Measurements from ENCODE around the gene CANX.
"Not testable (repeated sequence)": the region's sequence is repeated elsewhere in the genome, so short reads cannot be mapped to it uniquely, and the experiment has no call there.

The CANX gene, protein sequence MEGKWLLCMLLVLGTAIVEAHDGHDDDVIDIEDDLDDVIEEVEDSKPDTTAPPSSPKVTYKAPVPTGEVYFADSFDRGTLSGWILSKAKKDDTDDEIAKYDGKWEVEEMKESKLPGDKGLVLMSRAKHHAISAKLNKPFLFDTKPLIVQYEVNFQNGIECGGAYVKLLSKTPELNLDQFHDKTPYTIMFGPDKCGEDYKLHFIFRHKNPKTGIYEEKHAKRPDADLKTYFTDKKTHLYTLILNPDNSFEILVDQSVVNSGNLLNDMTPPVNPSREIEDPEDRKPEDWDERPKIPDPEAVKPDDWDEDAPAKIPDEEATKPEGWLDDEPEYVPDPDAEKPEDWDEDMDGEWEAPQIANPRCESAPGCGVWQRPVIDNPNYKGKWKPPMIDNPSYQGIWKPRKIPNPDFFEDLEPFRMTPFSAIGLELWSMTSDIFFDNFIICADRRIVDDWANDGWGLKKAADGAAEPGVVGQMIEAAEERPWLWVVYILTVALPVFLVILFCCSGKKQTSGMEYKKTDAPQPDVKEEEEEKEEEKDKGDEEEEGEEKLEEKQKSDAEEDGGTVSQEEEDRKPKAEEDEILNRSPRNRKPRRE

DNA sequence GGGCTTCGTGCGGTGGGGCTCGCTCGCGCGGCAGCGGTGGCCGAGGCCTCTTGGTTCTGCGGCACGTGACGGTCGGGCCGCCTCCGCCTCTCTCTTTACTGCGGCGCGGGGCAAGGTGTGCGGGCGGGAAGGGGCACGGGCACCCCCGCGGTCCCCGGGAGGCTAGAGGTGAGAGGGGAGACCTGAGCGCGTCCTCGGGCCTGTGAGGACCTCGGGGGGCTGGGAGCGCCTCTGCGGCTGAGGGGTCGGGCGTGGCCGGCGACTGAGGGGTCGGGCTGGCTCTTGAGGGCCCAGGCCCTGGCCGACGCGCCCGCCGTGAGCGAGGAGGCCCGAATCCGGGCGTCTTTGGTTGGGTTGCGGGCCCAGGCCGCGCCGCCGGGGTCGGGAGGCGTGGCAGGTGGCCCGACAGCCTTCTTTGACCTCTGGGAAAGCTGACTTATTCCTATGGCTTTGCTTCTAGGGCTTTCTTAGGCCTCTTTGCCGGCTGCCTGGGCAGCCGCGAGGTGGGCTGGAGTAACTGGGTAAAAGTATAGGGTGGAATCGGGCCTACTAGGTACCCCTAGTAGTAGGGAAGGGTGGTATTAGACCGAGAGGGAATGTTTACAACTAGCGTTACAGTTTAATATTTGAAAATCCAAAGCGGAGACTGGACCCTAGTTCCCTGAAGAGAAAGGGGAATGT lies at the start of gene CANX:
CANX (plus strand) TSS at position 33 of the 681 bp plus-strand sequence. CDS start 6,715 bp downstream, outside the sequence.
- in situ Hi-C loops (cut with MboI; ENCODE audit: low sequenced_read_pairs), result no loop called here

DNA sequence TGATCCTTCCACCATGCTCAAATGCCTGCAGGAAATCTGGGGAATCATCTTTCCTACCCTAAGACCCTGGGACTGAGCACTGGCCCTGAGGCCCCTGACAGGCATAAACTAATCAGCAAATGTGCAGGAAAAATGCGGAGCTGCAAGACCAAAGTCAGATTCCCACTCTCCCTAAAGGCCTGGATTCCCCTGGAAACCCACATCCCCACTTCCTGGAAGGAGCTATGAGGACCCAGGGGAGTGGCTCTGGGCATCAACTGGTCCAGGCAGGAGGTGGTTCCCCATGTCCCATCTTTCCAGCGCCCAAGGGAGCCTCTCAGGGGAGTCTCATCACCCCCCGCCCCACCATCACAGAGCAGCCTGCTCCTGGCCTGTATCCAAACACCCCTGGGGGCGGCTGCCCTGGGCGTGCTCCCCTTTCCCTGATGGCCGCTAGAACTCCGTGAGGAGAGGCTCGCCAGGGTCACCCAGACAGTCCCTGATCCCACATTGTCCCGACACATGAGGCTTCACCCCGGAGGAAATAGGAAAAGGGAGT lies 49.5 kb upstream of the CANX start:
- in situ Hi-C loops (cut with MboI; ENCODE audit: low sequenced_read_pairs), result not testable (repeated sequence)

- in situ Hi-C loops (cut with MboI; ENCODE audit: low sequenced_read_pairs), result not testable (repeated sequence)
These were observed 48.5 kb upstream of the CANX start for GRCh38 chr5:179650245-179650644.

- in situ Hi-C loops (cut with MboI; ENCODE audit: low sequenced_read_pairs), result not testable (repeated sequence)
These were observed 45.6 kb upstream of the CANX start for GRCh38 chr5:179653135-179653534.

DNA sequence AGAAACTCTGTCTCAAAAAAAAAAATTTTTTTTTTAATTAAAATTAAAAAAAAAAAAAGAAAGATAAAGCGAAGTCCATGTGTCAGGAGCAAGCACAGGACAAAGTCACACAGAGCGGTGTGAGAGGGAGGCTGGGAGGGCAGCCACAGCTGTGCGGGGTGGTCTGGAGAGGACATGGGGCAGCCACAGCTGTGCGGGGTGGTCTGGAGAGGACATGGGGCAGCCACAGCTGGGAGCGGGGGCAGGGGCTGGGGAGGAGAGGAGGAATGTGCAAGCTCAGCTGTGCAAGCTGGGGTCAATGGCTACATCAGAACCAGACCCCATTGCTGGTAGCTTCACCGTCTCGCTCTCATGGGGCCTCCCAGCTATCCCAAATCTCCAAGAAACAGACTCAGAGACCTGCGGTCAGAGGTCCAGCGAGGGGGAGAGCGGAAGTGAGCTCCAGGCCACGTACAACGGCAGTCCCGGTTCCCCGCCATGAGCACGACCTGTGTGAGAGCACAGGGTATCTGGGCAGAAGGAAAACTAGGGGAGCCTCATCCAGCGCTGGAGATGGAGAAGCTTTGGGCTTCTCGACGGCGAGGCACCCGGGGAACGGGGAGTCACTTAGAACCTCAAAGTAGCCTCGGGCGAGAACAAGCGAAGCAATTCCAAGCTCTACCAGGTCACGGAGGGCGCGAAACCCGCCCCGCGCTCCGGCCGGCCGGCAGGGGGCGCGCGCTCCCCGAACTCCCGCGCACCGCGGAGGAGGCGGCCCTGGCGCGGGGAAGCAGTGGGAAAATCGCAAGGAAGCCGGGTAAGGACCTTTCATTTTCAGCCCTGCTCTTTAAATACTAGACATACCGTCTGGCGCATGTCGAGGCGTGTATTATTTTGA lies 41.2 kb upstream of the CANX start:
- in situ Hi-C loops (cut with MboI; ENCODE audit: low sequenced_read_pairs), result not testable (repeated sequence)

- in situ Hi-C loops (cut with MboI; ENCODE audit: low sequenced_read_pairs), result not testable (repeated sequence)
These were observed 40.4 kb upstream of the CANX start for GRCh38 chr5:179658179-179658856.

DNA sequence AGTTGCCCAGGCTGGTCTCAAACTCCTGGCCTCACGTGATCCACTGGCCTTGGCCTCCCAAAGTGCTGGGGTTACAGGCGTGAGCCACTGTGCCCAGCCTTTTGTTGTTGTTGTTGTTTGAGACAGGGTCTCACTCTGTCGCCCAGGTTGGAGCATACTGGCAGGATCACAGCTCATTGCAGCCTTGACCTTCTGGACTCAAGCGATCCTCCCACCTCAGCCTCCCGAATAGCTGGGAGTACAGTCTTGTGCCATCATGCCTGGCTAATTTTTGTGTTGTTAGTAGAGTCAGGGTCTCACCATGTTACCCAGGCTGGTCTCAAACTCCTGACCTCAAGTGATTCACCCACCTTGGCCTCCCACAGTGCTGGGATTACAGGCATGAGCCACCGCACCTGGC lies 37.1 kb upstream of the CANX start:
- in situ Hi-C loops (cut with MboI; ENCODE audit: low sequenced_read_pairs), result not testable (repeated sequence)

DNA sequence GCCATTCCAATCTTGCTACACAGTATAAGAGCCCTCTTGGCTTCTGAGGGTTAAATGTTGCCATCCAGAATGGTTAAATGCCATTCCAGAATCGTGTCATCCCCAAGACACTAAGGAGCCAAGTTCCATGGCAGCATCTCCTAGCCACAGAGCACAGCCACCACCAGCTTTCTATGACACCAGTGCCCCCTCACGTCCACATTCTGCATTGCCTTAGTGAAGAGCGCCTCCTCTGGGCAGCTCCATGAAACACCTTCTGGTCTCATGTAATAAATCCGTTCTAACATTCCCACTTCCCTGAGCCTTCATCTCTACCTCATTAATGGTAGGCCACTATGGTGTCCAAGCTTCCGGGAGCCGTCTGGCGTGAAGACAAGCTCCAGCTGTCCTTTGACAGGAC lies 30.4 kb upstream of the CANX start:
- in situ Hi-C loops (cut with MboI; ENCODE audit: low sequenced_read_pairs), result no loop called here

DNA sequence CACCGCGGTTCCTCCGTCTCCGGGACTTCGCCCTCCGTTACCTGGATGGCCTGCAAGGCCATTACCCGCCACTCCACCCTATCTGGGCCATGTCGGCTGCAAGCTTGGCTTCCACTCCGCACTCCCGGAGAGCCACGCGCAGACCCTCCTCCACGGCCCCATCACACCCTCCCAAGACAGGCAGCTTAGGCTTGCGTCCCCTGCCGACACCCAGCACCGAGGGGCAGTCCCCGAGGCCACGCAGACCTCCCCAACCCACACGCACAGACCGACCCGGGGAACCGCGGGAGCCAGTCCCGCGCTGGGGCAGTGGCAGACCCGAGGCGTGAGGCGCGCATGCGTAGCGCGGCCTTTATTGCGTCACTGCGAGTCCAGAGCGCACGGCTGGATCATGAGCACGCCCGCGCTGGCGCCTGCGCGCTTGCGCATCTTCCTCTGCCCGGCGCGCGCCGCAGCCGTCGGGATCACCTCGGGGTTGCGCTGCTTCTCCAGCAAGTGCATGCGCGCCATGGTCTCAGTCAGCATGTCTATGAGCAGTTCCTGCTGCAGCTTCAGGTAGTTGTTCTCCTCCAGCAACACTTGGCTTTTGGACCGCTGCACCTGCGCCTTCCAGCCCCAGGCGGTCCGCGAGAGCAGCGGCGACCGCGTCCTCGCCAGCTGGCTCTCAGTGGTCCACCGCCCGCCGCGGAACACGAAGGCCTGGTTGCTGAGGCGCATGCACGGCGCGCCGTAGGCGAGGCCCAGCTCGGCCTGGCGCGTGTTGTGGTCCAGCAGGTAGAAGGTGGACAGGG lies 20.3 kb upstream of the CANX start:
- in situ Hi-C loops (cut with MboI; ENCODE audit: low sequenced_read_pairs), result no loop called here

GRCh38 chr5:179679014-179679674 lies 19.6 kb upstream of the CANX start:
- in situ Hi-C loops (cut with MboI; ENCODE audit: low sequenced_read_pairs), result no loop called here

DNA sequence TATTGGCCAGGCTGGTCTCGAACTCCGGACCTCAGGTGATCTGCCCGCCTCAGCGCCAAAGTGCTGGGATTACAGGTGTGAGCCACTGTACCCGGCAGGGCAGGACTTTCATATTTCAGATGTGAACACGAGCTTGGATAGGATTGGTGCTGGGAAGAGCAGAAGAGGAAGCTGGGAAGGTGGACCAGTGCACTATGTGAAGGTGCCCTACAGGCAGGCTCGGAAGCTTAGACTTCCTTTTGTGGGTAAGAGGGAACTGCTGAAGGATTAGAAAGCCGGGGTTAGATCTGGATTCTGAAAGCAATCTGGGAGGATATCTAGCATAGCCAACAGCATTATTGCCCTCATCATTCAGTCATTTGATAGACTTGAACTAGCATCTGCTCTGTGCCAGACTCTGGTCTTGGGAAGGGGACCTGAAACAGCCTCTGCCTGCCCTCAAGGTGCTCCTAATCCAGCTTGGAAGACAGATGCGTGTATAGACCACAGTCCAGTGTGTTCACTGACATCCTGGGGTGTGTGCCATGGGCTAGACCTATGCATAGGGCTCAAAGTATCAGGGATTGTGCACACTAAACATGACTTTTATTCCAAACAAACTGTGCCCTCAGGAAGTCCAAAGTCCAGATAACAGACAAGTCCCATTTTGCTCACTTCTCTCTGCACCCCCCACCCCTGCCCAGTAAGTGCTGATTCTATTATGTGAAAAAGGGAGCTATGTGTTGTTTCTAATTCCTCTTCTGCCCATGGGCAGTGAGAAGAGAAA lies 18.6 kb upstream of the CANX start:
- in situ Hi-C loops (cut with MboI; ENCODE audit: low sequenced_read_pairs), result no loop called here

- in situ Hi-C loops (cut with MboI; ENCODE audit: low sequenced_read_pairs), result no loop called here
These were observed 17.9 kb upstream of the CANX start, which contains the start of gene CBY3 for GRCh38 chr5:179680780-179681401. Gene CBY3, minus strand, starts transcription at chr5:179681034. Its CDS starts 116 bp downstream, at chr5:179680918.

- in situ Hi-C loops (cut with MboI; ENCODE audit: low sequenced_read_pairs), result not testable (repeated sequence)
These were observed 9.6 kb upstream of the CANX start for GRCh38 chr5:179689212-179689611.

DNA sequence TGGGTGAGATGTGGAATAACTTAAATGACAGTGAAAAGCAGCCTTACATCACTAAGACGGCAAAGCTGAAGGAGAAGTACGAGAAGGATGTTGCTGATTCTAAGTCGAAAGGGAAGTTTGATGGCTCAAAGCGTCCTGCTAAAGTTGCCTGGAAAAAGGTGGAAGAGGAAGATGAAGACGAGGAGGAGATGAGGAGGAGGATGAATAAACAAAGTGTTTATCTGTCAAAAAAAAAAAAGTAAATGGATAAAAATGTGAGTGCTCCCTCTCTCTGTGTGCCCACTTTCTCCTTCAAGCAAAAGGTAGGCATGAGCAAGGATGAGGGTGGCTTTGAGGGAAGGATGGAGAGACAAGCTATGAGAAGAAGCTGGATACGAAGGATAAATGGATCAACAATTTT lies 4.2 kb upstream of the CANX start:
- in situ Hi-C loops (cut with MboI; ENCODE audit: low sequenced_read_pairs), result no loop called here

DNA sequence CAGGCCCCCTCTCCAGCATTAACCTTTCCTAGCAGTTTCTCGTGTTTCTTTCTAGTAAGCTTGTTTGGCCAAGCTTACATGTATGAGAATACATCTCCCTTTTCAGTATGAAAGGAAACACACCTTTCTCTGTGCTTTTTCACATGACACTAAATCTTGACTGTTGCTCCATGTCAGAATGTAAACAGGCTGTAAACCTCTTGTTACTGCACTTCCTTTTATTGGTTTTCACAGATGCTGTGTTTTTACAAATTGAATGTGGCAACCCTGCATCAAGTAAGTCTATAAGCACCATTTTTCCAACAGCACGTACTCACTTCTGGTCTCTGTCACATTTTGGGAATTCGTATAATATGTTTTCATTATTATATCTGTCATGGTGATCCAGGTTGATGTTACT lies 2.2 kb upstream of the CANX start:
- in situ Hi-C loops (cut with MboI; ENCODE audit: low sequenced_read_pairs), result no loop called here

DNA sequence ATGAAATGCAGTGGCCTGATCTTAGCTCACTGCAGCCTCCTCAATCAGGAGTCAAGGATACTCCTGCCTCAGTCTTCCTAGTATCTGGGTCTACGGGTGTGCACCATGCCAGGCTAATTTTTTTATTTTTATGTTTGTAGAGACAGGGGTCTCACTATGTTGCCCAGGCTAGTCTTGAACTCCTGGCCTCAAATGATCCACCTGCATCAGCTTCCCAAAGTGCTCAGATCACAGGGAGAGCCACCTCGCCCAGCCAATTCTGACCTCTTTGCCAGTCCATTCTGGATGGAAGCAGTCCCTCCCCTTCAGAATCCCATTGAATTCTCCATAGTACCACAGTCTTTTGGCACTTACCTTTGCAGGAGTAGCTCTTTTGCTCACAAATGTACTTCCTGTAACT lies 1.7 kb upstream of the CANX start:
- in situ Hi-C loops (cut with MboI; ENCODE audit: low sequenced_read_pairs), result no loop called here

DNA sequence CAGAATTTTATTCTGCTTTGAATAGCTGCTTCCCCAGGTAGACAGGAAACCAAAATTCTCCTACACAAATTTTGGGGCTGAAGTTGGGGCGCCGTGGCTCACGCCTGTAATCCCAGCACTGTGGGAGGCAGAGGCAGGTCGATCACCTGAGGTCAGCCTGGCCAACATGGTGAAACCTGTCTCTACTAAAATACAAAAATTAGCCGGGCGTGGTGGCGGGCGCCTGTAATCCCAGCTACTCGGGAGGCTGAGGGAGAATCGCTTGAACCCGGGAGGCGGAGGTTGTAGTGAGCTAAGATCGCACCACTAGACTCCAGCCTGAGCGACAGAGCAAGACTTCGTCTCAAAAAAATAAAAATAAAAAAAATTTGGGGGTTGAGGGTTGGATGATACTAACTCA lies 1.2 kb upstream of the CANX start:
- in situ Hi-C loops (cut with MboI; ENCODE audit: low sequenced_read_pairs), result not testable (repeated sequence)
